Stimulated activated CD4-positive, alpha-beta T cell treated with anti-CD3 and anti-CD28 coated beads, TNF-alpha, amount 100 ng/mL, for 4 hours (primary cell): Measurements from ENCODE around the gene NRARP.

Experiments used
- DNase-seq, 3 experiments: peaks; one replicate each; pipeline ENCODE4 v3.0.0-alpha.2; 2020; ENCODE audit warnings: low read depth in 3 of 3

The NRARP gene

DNA sequence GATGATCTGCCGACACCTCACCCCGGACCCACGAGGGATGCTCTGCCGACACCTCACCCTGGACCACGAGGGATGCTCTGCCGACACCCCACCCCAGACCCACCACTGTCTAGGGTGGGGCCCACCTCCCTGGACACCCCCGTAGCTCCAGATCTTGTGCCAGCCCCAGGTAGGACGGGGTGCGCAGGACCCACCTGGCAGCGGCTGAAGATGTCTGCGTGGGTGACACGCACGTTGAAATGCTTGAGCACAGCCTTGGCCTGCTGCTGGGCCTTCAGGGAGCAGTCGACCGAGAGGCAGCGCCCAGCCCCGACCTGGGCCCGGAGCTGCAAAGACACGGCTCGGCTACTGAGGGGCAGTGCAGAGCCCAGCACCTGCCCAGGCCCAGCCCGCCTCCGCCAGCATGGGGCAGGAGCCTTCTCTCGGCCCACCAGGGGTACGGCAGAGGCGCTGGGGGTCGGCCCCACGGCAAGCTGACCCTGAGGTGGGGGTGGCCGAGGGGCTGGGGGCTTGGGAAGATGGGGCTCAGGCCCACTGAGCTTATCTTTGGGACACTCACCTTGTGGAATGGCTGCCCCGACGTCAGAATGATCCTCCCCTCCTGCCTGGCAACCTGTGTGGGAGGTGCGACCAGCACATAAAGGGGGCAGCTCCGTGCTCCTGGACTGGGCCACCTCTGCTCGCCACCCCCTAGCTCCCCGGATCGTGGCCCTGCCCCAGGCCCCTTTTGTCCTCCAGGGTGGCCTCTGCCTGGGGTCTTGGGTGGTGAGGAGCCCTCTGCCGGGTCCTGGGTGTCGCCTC is 21.7 kb upstream of the NRARP start:
- no peak for DNase-seq

DNA sequence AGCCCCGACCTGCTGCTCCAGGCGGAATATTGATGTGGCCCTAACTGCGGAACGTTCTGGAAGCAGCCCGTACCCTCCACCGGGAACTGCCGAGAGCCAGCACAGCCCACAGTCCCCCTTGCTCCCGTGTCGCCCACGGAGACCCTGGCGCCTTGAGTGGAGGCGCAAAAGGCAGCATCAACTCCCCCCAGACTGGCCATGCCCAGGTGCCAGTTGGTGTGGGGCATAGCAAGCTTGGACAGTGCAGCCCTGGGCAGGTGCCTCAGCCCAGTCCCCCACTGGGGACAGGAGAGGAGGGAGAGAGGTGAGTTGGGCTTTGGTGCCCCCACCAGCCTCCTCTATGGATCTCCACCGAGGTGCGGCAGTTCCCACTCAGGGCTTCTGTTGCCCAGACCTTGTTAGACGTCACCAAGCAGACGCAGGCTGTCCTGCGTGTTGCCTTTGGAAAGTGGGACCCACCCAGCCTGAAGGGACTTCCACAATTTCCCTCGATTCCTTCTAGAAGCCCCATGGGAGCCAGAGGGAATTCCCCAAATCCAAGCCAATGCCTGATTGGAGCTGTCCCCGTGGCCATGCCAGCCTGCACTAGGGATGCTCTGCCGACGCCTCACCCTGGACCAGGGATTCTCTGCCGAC is 19.8 kb upstream of the NRARP start:
- no peak for DNase-seq

DNA sequence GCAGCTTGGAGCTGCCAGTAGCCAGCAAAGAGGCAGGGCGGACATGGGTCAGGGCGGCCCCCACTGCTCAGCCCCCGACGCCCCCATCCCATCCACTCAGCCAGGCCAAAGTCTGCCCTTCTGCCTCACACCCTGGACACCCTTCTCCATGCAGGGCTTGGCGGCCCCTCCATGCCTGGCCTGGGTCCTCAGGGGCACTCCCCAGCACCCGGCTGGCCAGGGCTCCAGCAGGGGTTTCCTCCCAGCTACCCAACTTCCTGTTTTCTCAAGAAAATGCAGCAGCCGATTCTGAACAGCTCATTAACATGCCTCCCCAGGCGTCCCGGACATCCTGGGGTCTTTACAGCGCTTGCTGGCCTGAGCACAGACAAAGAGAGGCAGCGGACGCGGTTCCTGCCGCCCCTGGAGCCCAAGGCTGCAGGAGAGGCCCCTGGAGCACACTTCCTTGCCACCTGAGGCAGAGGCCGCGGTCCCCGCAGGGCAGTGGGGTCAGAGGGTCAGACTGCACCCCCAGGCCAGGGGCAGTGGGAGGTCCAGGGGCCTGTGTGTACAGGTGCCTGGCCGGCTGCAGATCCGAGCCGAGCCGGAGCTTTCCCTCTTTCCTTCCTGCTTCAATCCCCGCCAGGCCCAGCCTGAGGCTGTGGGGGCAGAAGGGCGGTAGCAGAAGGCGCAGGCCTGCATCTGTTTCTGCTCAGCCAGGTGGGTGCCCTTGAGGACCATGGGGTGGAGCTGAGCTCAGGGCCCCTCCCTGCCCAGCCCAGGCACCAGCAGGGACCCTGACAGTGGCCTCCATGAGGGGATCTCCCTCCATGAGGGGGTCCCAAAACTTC is 18.7 kb upstream of the NRARP start:
- DNase-seq = no peak

DNA sequence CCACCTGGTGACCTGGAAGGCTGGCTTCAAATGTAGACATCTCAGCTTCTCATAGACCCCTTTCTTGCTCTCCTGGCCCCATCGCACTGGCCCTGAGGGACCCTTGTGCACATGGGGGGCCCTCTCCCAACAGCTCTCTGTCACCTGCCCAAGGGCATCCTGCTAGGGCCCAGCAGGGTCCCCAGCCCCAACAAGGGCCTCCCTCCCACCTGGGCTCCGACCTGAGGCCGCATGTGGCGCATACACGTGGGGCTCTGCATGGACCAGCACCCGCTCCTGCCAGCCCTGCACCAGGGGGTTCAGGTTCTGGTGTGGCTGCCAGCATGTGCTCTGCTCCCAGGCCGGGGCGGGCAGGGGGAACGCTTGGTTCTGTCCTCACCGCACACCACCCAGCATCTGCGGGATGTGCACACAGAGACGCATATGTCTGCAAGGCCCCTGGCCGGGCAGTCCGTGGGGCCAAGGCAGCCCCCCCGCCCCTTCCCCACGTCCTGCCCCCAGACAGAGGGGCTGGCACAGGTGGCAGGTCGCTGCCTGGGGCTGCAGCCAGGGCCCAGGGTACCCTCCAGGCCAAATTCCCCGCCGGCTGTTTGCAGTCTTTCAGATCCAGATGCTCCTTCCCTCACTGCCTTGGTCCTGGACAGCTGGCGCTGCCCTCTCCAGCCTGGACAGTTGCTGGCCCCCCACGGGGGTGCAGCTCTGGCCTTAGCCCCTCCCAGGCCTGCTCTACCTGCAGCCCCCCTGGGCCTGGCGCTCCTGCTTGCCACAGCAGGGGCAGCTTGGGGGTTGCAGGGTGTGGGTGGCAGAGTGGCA is 17.9 kb upstream of the NRARP start:
- DNase-seq = no peak

DNA sequence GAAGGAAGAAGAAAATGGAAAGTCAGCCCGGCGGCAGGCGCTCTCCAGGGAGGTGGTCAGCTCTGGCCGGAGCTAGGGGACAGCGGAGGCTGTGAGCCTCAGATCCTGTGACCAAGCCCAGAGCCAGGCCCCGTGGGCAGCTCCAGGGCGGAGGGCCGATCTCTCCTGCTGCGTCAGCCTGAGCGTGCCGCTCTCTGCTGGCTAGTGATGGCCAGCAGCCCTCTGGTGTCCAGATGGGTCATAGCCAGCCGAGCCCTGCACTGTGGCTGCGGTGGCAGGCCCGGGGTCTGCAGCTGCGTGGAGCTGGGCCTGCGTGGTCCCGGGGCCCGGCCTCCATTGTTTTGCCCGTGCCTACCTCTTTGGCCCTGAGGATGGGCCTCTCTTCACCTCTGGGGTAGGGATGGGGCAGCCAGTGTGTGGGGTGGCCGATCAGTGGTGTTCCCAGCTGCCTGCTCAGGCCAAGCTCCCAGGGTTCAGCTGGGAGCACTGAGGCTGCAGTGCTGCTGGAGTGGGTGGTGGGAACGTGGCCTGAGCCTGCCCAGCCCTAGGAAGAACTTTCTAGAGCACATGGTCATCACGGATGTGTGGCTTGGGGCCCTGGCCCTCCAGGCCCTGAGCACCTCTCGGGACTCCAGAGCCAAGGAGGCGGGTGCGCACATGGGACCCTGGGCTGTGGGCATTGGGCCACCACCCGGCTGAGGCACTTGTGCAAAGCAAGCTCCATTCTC is 17.1 kb upstream of the NRARP start:
- no peak for DNase-seq

DNA sequence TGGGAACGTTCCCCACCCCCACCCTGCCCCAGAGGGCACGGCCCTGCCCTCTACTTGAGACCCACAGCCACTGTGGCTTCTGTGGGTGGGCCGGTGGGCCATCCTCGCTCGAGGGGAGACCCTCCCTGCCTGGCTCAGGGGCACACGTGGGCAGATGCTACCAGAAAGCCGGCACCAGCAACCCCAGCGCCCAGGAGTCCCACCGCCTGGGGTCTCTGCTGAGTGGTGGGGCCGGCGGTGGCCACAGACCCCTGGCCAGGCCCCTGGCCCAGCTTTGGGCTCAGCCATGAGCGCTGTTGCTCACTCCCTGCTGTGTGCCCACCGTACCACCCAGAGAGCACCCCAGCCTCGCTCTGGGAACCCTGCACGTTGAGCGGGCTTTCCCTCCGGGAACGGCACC is 16.5 kb upstream of the NRARP start:
- DNase-seq = no peak

DNA sequence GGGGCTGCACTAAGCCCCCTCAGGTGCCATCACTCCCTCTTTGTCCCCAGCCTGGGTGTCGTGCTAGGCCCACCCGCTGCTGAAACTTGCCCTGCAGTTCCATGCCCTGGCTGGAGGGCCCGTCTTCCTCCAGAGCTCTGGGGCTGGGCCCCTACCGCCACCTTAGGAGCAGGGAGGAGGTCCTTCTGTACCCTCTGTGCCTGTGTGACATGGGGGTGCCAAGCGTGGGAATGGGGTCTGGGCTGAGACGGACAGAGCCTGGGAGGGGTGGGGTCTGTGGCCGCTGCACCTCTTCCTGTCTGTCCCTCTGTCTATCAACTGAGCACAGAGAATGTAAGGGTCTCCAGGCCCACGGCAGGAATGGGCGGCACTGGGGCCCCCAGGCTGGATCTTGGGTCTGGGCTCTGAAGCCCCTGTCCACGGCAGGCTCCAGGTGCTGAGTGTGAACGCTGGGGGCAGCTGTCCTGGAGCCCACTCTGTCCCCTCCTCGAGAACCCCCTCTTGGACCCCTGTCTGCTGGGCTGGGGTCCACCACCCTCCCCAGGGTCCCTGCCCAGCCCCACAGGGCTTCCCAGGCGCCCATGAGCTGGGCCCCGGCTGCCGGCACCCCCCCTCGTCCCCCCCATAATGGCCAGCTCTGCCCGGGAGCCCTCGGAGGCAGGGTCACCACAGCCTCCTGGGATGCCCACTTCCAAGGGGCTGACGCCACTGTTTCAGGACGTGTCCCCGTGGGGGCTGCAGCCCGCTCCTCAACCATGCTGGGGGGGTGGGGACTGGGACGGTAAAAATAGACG is 15.8 kb upstream of the NRARP start:
- no peak for DNase-seq

DNA sequence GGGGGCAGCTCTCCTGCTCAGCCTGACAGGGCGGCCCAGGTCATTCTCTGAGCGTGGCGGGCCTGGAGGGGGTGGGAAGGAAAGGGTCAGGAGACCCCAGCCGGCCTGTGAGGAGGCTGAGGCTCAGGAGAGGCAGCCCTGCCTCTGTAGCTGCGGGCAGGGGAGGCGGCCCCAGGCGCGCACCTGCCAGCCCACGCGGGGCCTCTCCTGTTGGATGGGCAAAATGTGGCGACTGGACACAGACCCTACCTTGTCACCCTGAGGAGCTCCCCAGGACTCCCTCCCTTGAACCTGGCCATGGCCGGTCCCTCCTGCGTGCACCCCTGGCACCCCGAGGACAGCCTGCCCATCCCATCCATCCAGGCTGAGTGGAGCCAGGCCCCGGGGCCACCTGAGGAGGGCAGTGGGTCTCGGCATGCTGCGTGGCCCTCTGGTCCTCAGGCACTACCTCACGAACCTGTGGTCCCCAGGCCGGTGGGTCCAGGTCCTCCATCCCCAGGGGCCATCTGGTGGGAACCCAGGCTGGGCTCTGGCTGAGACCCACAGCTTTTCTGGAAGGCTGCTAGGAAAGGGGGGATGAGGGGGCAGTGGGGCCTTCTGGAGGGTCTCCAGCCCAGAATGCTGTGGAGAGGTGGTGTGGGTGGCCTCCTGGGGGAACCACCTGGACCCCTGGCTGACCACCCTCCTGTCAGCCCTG is 15.1 kb upstream of the NRARP start:
- DNase-seq = no peak

DNA sequence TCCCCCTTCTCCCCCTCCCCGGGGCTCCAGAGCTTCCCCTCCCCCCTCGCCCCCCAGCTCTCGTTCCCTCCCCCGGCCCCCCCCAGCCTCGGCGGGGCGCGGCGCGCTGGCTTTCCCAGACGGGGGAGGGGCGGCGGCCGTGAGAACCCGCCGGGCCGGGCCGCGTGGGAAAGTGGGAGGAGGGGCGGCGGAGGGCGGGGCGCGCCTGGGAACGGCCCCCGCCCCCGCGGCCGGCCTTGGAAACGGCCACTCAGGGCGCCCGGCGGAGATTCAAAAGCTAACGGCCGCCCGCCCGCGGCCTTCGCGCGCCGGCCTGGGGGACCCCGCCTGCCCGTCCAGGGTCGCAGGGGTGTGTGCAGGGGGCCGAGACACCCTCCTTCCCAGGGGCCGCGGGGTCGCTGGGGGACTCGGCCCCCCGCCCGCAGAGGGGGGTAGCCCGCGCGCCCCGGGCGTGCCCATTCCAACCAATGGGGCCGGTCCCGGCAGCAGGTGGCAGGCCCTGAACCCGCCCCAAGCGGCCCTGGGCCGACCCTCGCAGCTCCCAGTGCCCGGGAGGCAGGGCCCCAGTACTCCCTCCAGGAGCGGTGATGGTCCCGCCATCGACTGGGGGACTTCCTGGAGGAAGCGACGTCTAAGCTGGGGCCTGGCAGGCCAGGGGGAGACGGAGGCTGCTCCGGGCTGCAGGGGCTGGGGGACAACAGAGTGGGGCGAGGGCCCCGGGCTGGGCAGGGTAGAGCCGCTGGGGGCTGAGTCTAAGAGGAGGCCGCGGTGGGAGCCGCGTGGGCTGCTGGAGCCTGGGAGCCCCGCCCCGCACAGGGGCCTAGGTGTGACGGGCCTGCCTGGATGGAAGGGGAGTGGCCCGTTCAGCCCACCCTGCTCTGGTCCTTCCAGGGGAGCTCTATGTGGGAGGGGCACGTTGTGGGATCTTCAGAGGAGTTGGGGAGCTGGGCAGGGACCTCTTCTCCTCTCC is 14.2 kb upstream of the NRARP start:
- DNase-seq = no peak

DNA sequence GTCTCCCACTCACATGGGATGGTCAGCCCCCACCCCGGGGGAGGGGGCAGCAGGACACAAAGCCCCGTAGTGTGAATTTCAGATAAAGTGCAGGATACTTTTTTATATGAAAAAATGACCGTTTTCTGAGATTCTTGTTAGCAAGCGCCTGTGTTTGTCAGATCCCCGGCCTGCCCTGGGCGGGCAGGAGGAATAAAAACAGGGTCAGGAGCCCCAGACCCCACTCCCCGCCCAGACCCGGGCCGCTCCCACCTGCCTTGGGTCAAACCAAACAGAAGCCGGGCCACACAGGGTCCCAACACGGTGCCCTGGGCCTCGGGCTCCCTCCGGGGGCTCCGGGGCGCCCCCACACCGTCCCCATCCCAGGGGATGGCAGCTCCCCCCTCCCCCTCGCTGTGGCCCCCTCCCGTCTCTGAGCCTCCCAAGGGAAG is 13.5 kb upstream of the NRARP start:
- no peak for DNase-seq

DNA sequence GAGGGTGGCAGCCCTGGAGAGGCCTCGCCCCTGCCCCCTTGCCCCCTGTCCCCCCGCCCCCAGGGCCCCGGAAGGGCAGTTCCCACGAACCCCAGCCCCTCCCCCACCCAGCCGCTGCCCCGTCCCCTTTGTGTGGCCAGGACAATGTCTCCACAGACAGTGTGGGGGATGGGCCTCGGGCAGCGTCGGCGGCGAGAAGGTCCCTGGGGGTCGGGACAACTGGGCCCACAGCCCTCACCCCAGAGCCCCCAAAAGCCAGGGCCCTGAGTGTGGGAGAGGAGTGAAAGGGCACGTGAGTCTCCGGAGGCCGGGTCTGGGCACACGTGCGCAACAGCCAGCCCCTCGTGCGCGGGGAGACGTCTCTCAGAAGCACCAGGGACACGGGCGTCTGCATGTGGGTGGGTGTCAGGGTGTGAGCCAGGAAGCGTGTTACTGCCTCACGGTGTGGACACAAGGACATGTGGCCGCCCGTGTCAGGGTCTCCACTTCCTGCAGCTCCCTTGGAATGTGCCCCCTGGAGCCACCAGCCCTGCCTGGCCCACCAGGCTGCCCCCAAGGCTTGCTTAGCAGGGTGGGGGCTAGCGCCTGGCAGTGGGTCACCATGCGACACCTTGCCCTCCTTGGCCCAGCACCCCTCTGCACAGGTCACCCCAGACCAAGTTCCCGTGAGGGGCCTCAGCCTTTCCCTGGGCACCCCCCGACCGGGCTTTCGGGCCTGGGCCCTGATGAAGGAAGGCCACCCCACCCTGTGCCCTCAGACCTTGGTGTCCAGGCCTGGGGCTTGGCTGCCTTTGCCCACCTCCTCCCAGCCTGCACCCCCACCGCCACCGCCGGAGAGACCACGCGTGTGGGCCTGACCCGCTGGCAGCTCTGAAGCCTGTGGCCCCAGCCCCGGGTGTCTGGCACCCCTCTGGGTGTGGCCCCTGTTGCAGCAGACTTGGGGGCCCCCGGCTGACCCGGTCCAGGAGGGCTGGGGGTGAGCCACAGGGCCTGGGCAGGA is 12.8 kb upstream of the NRARP start:
- DNase-seq = no peak

DNA sequence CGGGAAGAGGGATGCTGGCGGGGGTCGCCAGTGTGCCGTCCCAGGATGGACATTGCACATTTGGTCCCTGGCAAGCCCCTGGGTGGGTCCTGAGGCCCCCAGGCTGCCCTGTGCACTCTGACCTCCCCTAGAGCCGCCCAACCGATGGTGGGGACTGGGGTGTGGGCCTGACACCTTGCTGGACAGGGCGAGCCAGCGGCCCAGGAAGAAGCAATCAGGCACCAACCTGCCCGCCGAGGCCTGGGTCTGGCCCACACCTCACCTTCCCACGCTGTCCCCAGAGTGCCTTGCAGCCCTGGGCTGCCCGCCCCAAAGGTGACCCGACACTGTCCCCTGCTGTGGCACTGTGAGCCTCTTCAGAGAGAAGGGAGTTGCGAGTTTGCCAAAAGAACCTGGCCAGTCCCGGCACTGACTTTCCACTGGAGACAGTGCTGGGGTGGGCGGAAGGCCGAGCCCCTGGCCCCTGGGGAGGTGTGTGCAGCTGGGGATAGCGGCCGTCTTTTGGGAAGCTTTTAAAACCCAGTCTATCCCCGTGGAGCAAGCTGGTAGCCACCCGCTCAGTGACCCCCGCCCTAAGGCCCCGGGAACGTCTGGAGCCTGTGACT is 12.0 kb upstream of the NRARP start:
- DNase-seq = no peak

DNA sequence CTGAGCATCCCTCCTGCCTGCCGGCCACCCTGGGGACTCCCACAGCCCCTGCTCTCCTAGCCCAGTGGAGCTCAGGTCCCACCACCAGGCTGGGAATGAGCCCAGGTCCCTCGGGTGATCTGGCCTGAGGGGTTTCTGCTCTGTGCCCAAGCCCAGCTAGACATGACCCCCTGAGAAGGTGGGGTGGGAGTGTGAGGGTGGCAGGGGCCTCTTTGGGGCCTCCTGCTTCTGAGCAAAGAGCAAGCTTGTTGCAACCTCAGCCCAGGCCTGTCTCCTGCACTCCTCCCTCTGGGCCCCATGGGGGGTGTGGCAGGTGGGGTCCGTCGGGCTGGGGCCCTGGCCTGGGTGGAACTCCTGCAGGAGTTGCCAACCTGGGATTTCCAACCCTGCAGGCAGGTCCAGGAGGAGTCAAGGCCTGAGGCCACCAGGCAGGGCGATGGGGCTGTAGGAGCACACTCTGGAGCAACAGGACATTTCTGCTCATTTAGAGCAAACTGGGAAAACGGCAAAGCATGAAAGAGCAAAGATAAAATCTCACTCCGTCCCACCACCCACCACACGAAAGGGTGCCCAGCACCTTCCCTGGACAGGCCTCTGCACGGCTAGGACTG is 11.4 kb upstream of the NRARP start:
- no peak for DNase-seq

DNA sequence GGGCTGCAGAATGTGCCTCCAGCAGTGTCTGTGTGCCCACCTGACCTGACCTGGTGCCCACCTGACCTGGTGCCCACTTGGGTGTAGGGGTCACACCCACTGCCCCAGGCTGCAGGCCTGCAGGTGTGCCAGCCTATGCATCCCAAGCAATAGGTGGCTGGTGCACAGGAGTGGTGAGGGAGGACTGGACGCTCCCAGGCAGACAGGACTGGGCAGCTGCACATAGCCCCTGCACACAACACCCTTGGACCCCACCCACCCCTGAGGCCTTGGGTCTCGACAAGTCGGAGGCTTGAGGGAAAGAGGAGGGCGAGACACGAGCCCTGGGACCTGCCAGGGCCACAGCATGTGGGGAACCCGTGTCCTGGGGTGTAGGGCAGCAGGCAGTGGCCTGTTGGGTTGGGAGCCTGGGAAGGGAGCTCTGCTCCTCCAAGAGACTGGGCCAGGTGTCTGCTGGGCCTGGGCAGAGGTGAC is 10.8 kb upstream of the NRARP start:
- DNase-seq = no peak

DNA sequence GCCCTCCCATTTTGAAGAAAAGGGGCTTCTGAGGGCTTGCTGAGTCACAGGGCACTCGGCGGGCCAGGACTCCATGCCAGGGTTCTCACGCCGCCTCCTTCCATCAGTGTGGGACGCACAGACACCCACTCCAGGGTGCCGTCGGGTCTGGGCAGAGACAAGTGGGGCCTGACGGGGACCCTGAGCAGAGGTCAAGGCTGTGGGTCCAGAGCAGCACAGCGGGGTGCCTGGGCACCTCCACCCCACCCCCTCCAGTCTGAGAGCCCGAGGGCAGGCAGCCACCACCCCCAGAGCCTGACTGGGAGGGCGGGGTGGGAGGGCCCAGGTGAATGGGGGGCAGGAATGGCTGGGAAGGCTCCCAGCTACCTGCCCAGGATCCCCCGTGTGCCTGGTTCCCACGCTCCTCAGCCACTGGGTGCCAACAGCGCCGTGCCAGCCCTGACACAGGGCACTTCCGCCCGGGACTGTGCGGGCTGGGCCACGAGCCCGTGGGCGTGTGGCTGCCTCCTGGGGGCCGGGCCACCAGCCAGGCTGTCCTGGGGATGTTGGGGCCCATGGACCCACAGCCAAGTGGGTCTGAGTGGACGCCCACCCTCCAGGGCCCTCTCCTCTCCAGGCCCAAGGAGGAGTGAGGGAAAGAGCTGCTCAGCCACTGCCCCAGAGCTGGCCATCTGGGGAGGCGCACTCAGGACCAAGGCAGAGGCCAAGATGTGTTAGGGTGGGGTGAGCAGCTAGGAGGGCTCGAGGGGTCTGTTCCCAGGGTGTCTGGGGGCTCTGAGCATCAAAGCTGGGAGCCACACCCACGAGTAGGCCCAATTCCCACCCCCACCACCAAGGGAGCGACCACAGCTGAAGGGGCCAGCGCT is 10.1 kb upstream of the NRARP start:
- no peak for DNase-seq
